HG02943 (cell line): ENCODE data around the gene TMEM26.

Experiments used
- ATAC-seq: cut with Tn5 transposase; IDR thresholded peaks from one replicate; pipeline ENCODE4 v1.9.1; 2021; ENCODE audit warnings: mild to moderate bottlenecking, low read depth, moderate library complexity; ENCODE audit not compliant: unreplicated experiment

The TMEM26 gene

GRCh38 chr10:61452655-61453641 lies at the start of gene TMEM26:
TSS of gene TMEM26 (minus strand) at chr10:61453381. CDS start at chr10:61453081, 300 bp downstream.
- no peak for ATAC-seq

GRCh38 chr10:61500460-61500859 lies 47.3 kb upstream of the TMEM26 start:
- ATAC-seq = no peak

- no peak for ATAC-seq
Measured at GRCh38 chr10:61492364-61492995, 39.3 kb upstream of the TMEM26 start.

GRCh38 chr10:61487506-61487905 lies 34.3 kb upstream of the TMEM26 start:
- no peak for ATAC-seq

- no peak for ATAC-seq
Measured at GRCh38 chr10:61486738-61487396, 33.7 kb upstream of the TMEM26 start.

- no peak for ATAC-seq
Measured at GRCh38 chr10:61486251-61486650, 33.1 kb upstream of the TMEM26 start.

- no peak for ATAC-seq
Measured at GRCh38 chr10:61481597-61481996, 28.4 kb upstream of the TMEM26 start.

GRCh38 chr10:61480208-61480607 lies 27.0 kb upstream of the TMEM26 start:
- no peak for ATAC-seq

GRCh38 chr10:61478621-61479312 lies 25.6 kb upstream of the TMEM26 start:
- no peak for ATAC-seq

- ATAC-seq = no peak
Measured at GRCh38 chr10:61477451-61477850, 24.3 kb upstream of the TMEM26 start.

GRCh38 chr10:61476529-61476928 lies 23.3 kb upstream of the TMEM26 start:
- ATAC-seq = no peak

GRCh38 chr10:61475449-61475873 lies 22.3 kb upstream of the TMEM26 start:
- no peak for ATAC-seq

- no peak for ATAC-seq
Measured at GRCh38 chr10:61472090-61472674, 19.0 kb upstream of the TMEM26 start.

- no peak for ATAC-seq
Measured at GRCh38 chr10:61471491-61471890, 18.3 kb upstream of the TMEM26 start.

GRCh38 chr10:61470740-61471139 lies 17.6 kb upstream of the TMEM26 start:
- ATAC-seq = no peak

- no peak for ATAC-seq
Measured at GRCh38 chr10:61465901-61466632, 12.9 kb upstream of the TMEM26 start.

GRCh38 chr10:61465171-61465496 lies 12.0 kb upstream of the TMEM26 start:
- no peak for ATAC-seq

GRCh38 chr10:61464461-61465170 lies 11.4 kb upstream of the TMEM26 start:
- no peak for ATAC-seq
